PC-9 (cell line): ENCODE results near the gene ACSM3.

Experiments used
- CTCF ChIP-seq: fragments of 200-600 bp; sonication (generic); conservative IDR thresholded peaks from 2 replicates; pipeline ENCODE4 v1.6.1; 2017; ENCODE audit warnings: mixed run types, antibody characterized with exemption, mild to moderate bottlenecking, moderate library complexity
- EZH2 ChIP-seq: fragments of 200-600 bp; sonication (generic); IDR thresholded peaks from 2 replicates; pipeline ENCODE4 v1.8.0; 2017; ENCODE audit warnings: antibody characterized with exemption, low read depth

- TF ChIP-seq CTCF (no peak), EZH2 (no peak)
These were observed 48.7 kb downstream of the ACSM3 start for GRCh38 chr16:20812510-20812909.
